ENCODE results near the gene ASPSCR1.

- TF ChIP-seq REST (IDR thresholded peaks at IDR 0.05; ENCODE audit: low read depth), result no peak
- no peak for TF ChIP-seq CTCF (IDR thresholded peaks at IDR 0.05 in 2 of 3, conservative IDR thresholded peaks at IDR 0.05 in 1 of 3; ENCODE audit: borderline replicate concordance in 1 of 3, insufficient read depth in 1 of 3, low read depth in 2 of 3, low read length in 2 of 3)
- peak; percentile 75 for TF ChIP-seq TCF7L2 (IDR thresholded peaks at IDR 0.05; ENCODE audit: borderline replicate concordance, extremely low read depth, insufficient read depth, insufficient read length)
- peak; percentile 87 for TF ChIP-seq POLR2A (IDR thresholded peaks at IDR 0.05; ENCODE audit: borderline replicate concordance, extremely low read depth, insufficient read depth, insufficient read length)
- TF ChIP-seq MAX (IDR thresholded peaks at IDR 0.05), result peak; percentile 80
These were observed 88.3 kb downstream of the ASPSCR1 start, which contains the start of gene DUS1L for GRCh38 chr17:82065638-82066303.

Data from HCT116 (cell line).